ENCODE results near the gene TMEM95.

DNA sequence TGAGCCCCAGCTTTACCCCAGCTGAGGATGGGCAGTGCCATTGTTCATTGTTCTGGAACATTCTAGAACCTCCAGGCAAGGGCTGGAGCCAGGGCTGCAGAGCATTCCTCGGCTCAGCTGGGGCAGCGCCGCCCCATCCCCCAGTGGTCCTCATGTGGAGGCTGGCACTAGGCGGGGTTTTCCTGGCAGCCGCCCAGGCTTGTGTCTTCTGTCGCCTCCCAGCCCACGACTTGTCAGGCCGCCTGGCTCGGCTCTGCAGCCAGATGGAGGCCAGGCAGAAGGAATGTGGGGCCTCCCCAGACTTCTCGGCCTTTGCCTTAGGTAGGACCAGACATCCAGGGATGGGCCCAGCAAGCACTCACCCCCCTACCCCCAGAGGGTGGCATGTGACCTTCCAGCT is at the start of gene TMEM95:
- TF ChIP-seq EZH2phosphoT487 (IDR thresholded peaks at IDR 0.05; ENCODE audit: borderline replicate concordance), result no peak
- TF ChIP-seq, protein P1, sequence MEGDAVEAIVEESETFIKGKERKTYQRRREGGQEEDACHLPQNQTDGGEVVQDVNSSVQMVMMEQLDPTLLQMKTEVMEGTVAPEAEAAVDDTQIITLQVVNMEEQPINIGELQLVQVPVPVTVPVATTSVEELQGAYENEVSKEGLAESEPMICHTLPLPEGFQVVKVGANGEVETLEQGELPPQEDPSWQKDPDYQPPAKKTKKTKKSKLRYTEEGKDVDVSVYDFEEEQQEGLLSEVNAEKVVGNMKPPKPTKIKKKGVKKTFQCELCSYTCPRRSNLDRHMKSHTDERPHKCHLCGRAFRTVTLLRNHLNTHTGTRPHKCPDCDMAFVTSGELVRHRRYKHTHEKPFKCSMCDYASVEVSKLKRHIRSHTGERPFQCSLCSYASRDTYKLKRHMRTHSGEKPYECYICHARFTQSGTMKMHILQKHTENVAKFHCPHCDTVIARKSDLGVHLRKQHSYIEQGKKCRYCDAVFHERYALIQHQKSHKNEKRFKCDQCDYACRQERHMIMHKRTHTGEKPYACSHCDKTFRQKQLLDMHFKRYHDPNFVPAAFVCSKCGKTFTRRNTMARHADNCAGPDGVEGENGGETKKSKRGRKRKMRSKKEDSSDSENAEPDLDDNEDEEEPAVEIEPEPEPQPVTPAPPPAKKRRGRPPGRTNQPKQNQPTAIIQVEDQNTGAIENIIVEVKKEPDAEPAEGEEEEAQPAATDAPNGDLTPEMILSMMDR (IDR thresholded peaks at IDR 0.05 in 2 of 3, conservative IDR thresholded peaks at IDR 0.05 in 1 of 3; ENCODE audit: borderline replicate concordance in 1 of 3, insufficient read depth in 1 of 3, low read depth in 2 of 3, low read length in 2 of 3), result no peak
- TF ChIP-seq, protein P2, sequence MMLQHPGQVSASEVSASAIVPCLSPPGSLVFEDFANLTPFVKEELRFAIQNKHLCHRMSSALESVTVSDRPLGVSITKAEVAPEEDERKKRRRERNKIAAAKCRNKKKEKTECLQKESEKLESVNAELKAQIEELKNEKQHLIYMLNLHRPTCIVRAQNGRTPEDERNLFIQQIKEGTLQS (IDR thresholded peaks at IDR 0.05), result no peak
